ENCODE measurements around the gene CEP43.

The CEP43 gene

GRCh38 chr6:167013946-167014345 is 14.7 kb downstream of the CEP43 start:
- Histone ChIP-seq H3K36me3 (ENCODE audit: control insufficient read depth, insufficient read depth, low read length) (peaks cover 77% of the 10 kb centered on the region), H3K4me1 (ENCODE audit: control insufficient read depth, insufficient read depth, low read length) (no peaks in the 10 kb centered on the region), H3K4me3 (ENCODE audit: low read depth, low read length) (no peak overlapping the region), H3K9ac (ENCODE audit: low read depth, low read length) (no peak overlapping the region), H3K9me3 (ENCODE audit: control insufficient read depth, insufficient read depth, low read length) (no peaks in the 10 kb centered on the region), H3K27ac (ENCODE audit: low read depth, low read length) (no peak overlapping the region), H3K27me3 (ENCODE audit: control insufficient read depth, insufficient read depth, low read length) (no peaks in the 10 kb centered on the region)

DNA sequence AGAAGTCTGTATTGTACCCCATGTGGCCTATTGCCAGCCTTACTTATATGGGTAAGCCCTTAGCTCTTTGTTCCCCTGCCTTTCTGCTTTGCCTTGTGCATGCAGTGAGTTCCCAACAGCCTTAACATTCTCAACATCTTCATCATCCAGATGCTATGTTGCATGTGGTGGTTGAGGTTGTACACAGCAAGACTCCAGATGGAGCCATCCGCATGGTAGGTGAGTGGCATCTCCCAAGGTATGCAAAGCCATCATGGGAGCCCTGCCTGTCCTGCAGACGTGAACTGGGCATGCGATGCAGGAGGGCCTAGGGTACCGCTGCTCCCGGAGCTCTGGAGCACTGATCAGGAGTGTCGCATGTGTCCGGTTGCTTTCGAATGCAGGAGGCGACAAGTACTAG is 16.1 kb downstream of the CEP43 start:
- Histone ChIP-seq H3K4me3 (ENCODE audit: low read depth, low read length) (no peak overlapping the region), H3K27me3 (ENCODE audit: control insufficient read depth, insufficient read depth, low read length) (no peaks in the 10 kb centered on the region), H3K9ac (ENCODE audit: low read depth, low read length) (no peak overlapping the region), H3K4me1 (ENCODE audit: control insufficient read depth, insufficient read depth, low read length) (no peaks in the 10 kb centered on the region), H3K36me3 (ENCODE audit: control insufficient read depth, insufficient read depth, low read length) (peaks cover 81% of the 10 kb centered on the region), H3K27ac (ENCODE audit: low read depth, low read length) (no peak overlapping the region), H3K9me3 (ENCODE audit: control insufficient read depth, insufficient read depth, low read length) (no peaks in the 10 kb centered on the region)

DNA sequence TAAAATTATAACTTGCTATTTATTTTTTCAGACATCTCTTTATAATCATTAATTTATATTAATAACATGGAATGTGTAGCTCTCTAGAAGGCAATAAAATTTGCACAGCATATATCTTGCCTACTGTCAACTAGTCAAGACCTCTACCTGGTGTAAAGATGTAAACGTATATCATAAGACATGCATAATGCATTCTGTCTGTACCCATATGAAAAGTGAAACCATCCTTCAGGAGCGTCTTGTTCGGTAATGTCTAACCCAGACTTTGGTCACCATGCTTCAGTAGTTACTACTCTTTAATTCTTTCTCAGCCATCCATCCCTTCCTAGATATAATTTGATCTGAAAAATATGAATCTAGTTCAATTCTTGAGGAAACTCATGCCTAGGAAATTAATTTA is 21.0 kb downstream of the CEP43 start:
- Histone ChIP-seq H3K4me3 (ENCODE audit: low read depth, low read length) (no peak overlapping the region), H3K36me3 (ENCODE audit: control insufficient read depth, insufficient read depth, low read length) (peaks cover 76% of the 10 kb centered on the region), H3K4me1 (ENCODE audit: control insufficient read depth, insufficient read depth, low read length) (no peaks in the 10 kb centered on the region), H3K27ac (ENCODE audit: low read depth, low read length) (no peak overlapping the region), H3K27me3 (ENCODE audit: control insufficient read depth, insufficient read depth, low read length) (no peaks in the 10 kb centered on the region), H3K9me3 (ENCODE audit: control insufficient read depth, insufficient read depth, low read length) (no peaks in the 10 kb centered on the region), H3K9ac (ENCODE audit: low read depth, low read length) (no peak overlapping the region)

DNA sequence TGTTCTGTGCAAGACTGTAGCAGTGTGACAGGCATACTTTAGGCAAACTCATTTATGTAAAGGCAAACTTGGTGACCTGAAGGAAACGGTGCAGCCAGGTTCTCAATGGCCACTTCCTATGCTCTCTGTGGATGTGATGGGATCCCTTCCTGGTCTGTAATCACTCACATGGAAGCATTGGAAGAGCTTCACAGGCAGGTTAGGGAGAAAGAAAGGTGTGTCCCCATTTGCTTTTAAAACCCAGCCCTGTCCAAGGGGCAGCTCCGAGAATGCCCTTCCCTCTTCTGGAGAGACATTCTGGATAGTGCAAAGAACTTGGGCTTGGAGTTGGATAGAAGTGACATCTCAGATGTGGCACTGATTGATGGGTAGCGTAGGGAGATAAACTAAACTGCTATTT is 28.1 kb downstream of the CEP43 start:
- peaks cover 95% of the 10 kb centered on the region for H3K36me3 ChIP-seq (ENCODE audit: control insufficient read depth, insufficient read depth, low read length)

GRCh38 chr6:167027772-167028171 is 28.6 kb downstream of the CEP43 start:
- H3K36me3 ChIP-seq (ENCODE audit: control insufficient read depth, insufficient read depth, low read length): peaks cover 95% of the 10 kb centered on the region
- no peak overlapping the region for H3K4me3 ChIP-seq (ENCODE audit: low read depth, low read length)
- H3K27me3 ChIP-seq (ENCODE audit: control insufficient read depth, insufficient read depth, low read length): no peaks in the 10 kb centered on the region
- H3K4me1 ChIP-seq (ENCODE audit: control insufficient read depth, insufficient read depth, low read length): peaks cover 12% of the 10 kb centered on the region
- no peaks in the 10 kb centered on the region for H3K9me3 ChIP-seq (ENCODE audit: control insufficient read depth, insufficient read depth, low read length)
- H3K27ac ChIP-seq (ENCODE audit: low read depth, low read length): no peak overlapping the region
- no peak overlapping the region for H3K9ac ChIP-seq (ENCODE audit: low read depth, low read length)

More for the DNA sequence above, 28.1 kb downstream of the CEP43 start:
- H3K4me3 ChIP-seq (ENCODE audit: low read depth, low read length): no peak overlapping the region
- H3K27me3 ChIP-seq (ENCODE audit: control insufficient read depth, insufficient read depth, low read length): no peaks in the 10 kb centered on the region
- H3K4me1 ChIP-seq (ENCODE audit: control insufficient read depth, insufficient read depth, low read length): peaks cover 12% of the 10 kb centered on the region
- no peak overlapping the region for H3K9ac ChIP-seq (ENCODE audit: low read depth, low read length)
- H3K9me3 ChIP-seq (ENCODE audit: control insufficient read depth, insufficient read depth, low read length): no peaks in the 10 kb centered on the region
- H3K27ac ChIP-seq (ENCODE audit: low read depth, low read length): no peak overlapping the region

- Histone ChIP-seq H3K4me3 (ENCODE audit: low read depth, low read length) (no peak overlapping the region), H3K4me1 (ENCODE audit: control insufficient read depth, insufficient read depth, low read length) (peaks cover 12% of the 10 kb centered on the region), H3K27ac (ENCODE audit: low read depth, low read length) (no peak overlapping the region), H3K27me3 (ENCODE audit: control insufficient read depth, insufficient read depth, low read length) (no peaks in the 10 kb centered on the region), H3K9ac (ENCODE audit: low read depth, low read length) (no peak overlapping the region), H3K36me3 (ENCODE audit: control insufficient read depth, insufficient read depth, low read length) (peaks cover 95% of the 10 kb centered on the region), H3K9me3 (ENCODE audit: control insufficient read depth, insufficient read depth, low read length) (no peaks in the 10 kb centered on the region)
These were observed 31.2 kb downstream of the CEP43 start for GRCh38 chr6:167030222-167031072.

DNA sequence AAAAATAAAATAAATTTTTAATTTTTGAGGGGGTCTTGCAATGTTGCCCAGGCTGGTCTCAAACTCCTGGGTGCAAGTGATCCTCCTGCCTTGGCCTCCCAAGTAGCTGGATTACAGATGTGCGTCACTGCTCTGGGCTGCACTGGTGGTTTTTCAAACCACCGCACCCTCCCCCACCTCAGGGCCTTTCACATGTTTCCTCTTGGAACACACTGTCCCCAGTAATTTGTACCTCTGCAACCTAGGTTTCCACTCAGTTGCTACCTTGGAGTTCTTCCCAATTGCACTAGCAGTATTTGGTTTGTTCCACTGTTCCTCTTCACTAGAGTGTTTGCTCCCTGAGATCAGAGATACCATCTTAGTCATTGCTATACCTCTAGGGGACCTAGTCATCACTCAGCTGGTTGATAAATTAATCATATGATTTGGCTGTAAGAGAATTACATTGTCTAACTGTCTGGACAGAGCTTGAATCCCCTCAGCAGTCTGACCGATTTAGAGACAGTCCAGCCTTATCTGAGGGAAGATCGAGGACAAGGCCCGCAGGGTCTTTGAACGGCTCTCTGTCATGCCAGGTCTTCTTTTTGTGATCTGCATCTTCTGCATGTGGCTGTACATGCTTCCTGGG is 32.0 kb downstream of the CEP43 start:
- Histone ChIP-seq H3K27me3 (ENCODE audit: control insufficient read depth, insufficient read depth, low read length) (no peaks in the 10 kb centered on the region), H3K4me1 (ENCODE audit: control insufficient read depth, insufficient read depth, low read length) (peaks cover 12% of the 10 kb centered on the region), H3K9ac (ENCODE audit: low read depth, low read length) (no peak overlapping the region), H3K9me3 (ENCODE audit: control insufficient read depth, insufficient read depth, low read length) (no peaks in the 10 kb centered on the region), H3K27ac (ENCODE audit: low read depth, low read length) (no peak overlapping the region), H3K4me3 (ENCODE audit: low read depth, low read length) (no peak overlapping the region), H3K36me3 (ENCODE audit: control insufficient read depth, insufficient read depth, low read length) (peaks cover 95% of the 10 kb centered on the region)

DNA sequence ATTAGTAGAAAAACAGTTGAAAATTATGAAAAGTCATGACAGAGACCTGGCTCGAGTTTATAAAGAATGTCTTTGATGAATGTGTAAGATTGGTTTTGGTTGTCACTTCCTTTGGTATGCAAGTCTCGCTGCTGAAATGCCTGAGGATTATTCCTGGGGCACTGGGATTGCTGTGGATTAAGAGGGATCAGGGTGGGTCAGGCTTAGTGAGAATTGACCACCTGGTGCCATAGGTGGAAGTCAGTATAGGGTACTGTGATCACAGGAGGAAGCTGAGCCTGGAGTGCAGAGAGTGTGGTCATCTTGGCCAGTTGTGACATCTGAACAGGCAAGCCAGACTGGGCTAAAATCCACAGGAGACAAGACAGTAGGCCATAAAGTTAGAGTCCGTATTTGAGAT is 34.9 kb downstream of the CEP43 start:
- H3K9ac ChIP-seq (ENCODE audit: low read depth, low read length): no peak overlapping the region
- no peaks in the 10 kb centered on the region for H3K27me3 ChIP-seq (ENCODE audit: control insufficient read depth, insufficient read depth, low read length)
- H3K27ac ChIP-seq (ENCODE audit: low read depth, low read length): no peak overlapping the region
- no peaks in the 10 kb centered on the region for H3K9me3 ChIP-seq (ENCODE audit: control insufficient read depth, insufficient read depth, low read length)
- no peak overlapping the region for H3K4me3 ChIP-seq (ENCODE audit: low read depth, low read length)
- no peaks in the 10 kb centered on the region for H3K4me1 ChIP-seq (ENCODE audit: control insufficient read depth, insufficient read depth, low read length)
- H3K36me3 ChIP-seq (ENCODE audit: control insufficient read depth, insufficient read depth, low read length): peaks cover 94% of the 10 kb centered on the region

- H3K9ac ChIP-seq (ENCODE audit: low read depth, low read length): no peak overlapping the region
- no peaks in the 10 kb centered on the region for H3K9me3 ChIP-seq (ENCODE audit: control insufficient read depth, insufficient read depth, low read length)
- peaks cover 89% of the 10 kb centered on the region for H3K36me3 ChIP-seq (ENCODE audit: control insufficient read depth, insufficient read depth, low read length)
- H3K27me3 ChIP-seq (ENCODE audit: control insufficient read depth, insufficient read depth, low read length): no peaks in the 10 kb centered on the region
- no peak overlapping the region for H3K27ac ChIP-seq (ENCODE audit: low read depth, low read length)
- no peak overlapping the region for H3K4me3 ChIP-seq (ENCODE audit: low read depth, low read length)
- H3K4me1 ChIP-seq (ENCODE audit: control insufficient read depth, insufficient read depth, low read length): no peaks in the 10 kb centered on the region
These were observed 38.6 kb downstream of the CEP43 start for GRCh38 chr6:167037762-167038161.

GRCh38 chr6:167044696-167045095 is 45.5 kb downstream of the CEP43 start:
- H3K36me3 ChIP-seq (ENCODE audit: control insufficient read depth, insufficient read depth, low read length): peaks cover 28% of the 10 kb centered on the region
- H3K27me3 ChIP-seq (ENCODE audit: control insufficient read depth, insufficient read depth, low read length): no peaks in the 10 kb centered on the region
- no peak overlapping the region for H3K9ac ChIP-seq (ENCODE audit: low read depth, low read length)
- no peak overlapping the region for H3K27ac ChIP-seq (ENCODE audit: low read depth, low read length)
- H3K9me3 ChIP-seq (ENCODE audit: control insufficient read depth, insufficient read depth, low read length): no peaks in the 10 kb centered on the region
- no peak overlapping the region for H3K4me3 ChIP-seq (ENCODE audit: low read depth, low read length)
- H3K4me1 ChIP-seq (ENCODE audit: control insufficient read depth, insufficient read depth, low read length): no peaks in the 10 kb centered on the region

DNA sequence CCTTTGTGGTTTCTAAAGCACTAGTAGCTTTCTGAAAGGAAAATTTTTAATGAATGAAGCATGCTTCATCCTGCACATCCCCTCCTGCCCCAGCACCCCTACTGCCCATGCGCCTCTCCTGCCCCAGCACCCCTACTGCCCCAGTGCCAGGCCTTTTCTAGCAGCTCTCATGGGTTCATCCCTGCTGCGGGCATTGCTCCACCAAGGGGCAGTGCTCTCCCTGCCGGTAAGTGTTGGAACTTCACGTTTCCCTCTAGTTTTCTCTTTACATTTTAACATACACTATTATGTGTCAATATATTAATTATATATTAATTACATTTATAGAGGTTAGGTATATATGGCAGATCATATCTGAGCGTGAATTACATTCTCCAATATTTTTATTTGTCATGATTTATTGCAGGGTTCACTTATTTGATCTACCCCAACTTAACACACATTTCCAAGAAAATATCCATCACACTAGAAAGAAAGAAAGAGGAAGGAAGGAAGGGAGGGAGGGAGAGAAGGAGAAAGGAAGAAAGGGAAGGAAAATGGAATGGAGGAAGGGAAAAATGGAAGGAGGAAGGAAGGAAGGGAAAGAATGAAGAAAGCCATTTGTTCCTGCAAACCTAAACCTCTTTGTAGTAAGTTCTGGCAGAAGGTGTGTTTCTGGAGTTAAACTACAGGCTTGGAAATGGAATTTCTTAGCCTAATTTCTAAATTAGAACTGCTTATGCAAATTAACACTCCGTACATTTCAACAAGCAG is 46.8 kb downstream of the CEP43 start:
- H3K4me1 ChIP-seq (ENCODE audit: control insufficient read depth, insufficient read depth, low read length): no peaks in the 10 kb centered on the region
- H3K36me3 ChIP-seq (ENCODE audit: control insufficient read depth, insufficient read depth, low read length): peaks cover 16% of the 10 kb centered on the region
- H3K4me3 ChIP-seq (ENCODE audit: low read depth, low read length): no peak overlapping the region
- no peak overlapping the region for H3K27ac ChIP-seq (ENCODE audit: low read depth, low read length)
- no peaks in the 10 kb centered on the region for H3K27me3 ChIP-seq (ENCODE audit: control insufficient read depth, insufficient read depth, low read length)
- H3K9me3 ChIP-seq (ENCODE audit: control insufficient read depth, insufficient read depth, low read length): no peaks in the 10 kb centered on the region
- H3K9ac ChIP-seq (ENCODE audit: low read depth, low read length): no peak overlapping the region

Measured in HUES48 (cell line).